K562 (cell line): Measurements from ENCODE around the gene FSCN2. TPM values are rescaled to one million over a fixed set of nuclear protein-coding genes. Genes with fewer than 3 reads are reported as not detected.
A peak's percentile ranks its signal among the peaks of the same experiment; 100 is the strongest.

Experiments used
- CREBBP ChIP-seq: IDR thresholded peaks from one replicate; pipeline ENCODE4 v1.6.1; 2012; ENCODE audit warnings: low read depth, mild to moderate bottlenecking, control low read depth, inconsistent platforms, low read length
- POLR2G ChIP-seq: fragments of 200-400 bp; formaldehyde crosslinking; IDR thresholded peaks from 2 replicates; pipeline ENCODE4 v1.6.1; 2017; ENCODE audit warnings: low read depth, mild to moderate bottlenecking, antibody characterized with exemption, low read length, moderate library complexity
- PYGO2 ChIP-seq: fragments of 450-650 bp; IDR thresholded peaks from 2 replicates; pipeline ENCODE4 v1.6.1; 2016; ENCODE audit warnings: mild to moderate bottlenecking, missing genetic modification characterization, moderate library complexity, missing compliant biosample characterization
- SRF ChIP-seq, 2 experiments: fragments of 250-450, 450-650 bp in 1 of 2; sonication (Bioruptor Pico) in 1 of 2; sonication (generic) in 1 of 2; formaldehyde crosslinking; IDR thresholded peaks; 2 replicates each; pipeline versions ENCODE4 v1.5.0 to v1.5.1; 2020 to 2022; ENCODE audit warnings: mild to moderate bottlenecking in 1 of 2, missing genetic modification reagents in 1 of 2
- polyA plus RNA-seq, 8 experiments: library from polyadenylated mRNA; depleted of rRNA in 4 of 8; stranded (reverse) in 5 of 8; unstranded in 3 of 8; fragments of >200 nt; fragmentation: Nextera tagmentation in 2 of 8; fragmentation: Illumina TruSeq in 1 of 8; extraction: Ambion mirVana in 2 of 8; extraction: Trizol in 1 of 8; gene quantifications; 2 replicates each; pipeline versions ENCODE4 v1.2.1 to v1.2.3, GENCODE V29; 2011 to 2014; ENCODE audit warnings: inconsistent platforms in 1 of 8, missing spikeins in 1 of 8
- total RNA-seq, 7 experiments: library from RNA; depleted of rRNA in 6 of 7; stranded (reverse); fragments of >200 nt in 6 of 7; fragmentation: Illumina TruSeq in 2 of 7; extraction: Trizol in 2 of 7; gene quantifications; 2 replicates each; pipeline versions ENCODE4 v1.2.1 to v1.2.3, GENCODE V29; 2011 to 2021; ENCODE audit warnings: low replicate concordance in 1 of 7
- TF ChIP-seq, protein P1 (sequence below): fragments of 450-650 bp; formaldehyde crosslinking; conservative IDR thresholded peaks from 2 replicates; pipeline ENCODE4 v1.4.0; 2022; ENCODE audit warnings: mild to moderate bottlenecking, missing genetic modification characterization
- TF ChIP-seq, protein P2 (sequence below): fragments of 450-650 bp; formaldehyde crosslinking; IDR thresholded peaks from 2 replicates; pipeline ENCODE4 v1.4.0; 2020; ENCODE audit warnings: mild to moderate bottlenecking, moderate library complexity

The FSCN2 gene
- total and polyA plus RNA-seq, 9 of the 15 experiments (the other 6 are each of a cell fraction or from before 2014, with no cell fraction given) = 0.08 TPM; not detected in 8

DNA sequence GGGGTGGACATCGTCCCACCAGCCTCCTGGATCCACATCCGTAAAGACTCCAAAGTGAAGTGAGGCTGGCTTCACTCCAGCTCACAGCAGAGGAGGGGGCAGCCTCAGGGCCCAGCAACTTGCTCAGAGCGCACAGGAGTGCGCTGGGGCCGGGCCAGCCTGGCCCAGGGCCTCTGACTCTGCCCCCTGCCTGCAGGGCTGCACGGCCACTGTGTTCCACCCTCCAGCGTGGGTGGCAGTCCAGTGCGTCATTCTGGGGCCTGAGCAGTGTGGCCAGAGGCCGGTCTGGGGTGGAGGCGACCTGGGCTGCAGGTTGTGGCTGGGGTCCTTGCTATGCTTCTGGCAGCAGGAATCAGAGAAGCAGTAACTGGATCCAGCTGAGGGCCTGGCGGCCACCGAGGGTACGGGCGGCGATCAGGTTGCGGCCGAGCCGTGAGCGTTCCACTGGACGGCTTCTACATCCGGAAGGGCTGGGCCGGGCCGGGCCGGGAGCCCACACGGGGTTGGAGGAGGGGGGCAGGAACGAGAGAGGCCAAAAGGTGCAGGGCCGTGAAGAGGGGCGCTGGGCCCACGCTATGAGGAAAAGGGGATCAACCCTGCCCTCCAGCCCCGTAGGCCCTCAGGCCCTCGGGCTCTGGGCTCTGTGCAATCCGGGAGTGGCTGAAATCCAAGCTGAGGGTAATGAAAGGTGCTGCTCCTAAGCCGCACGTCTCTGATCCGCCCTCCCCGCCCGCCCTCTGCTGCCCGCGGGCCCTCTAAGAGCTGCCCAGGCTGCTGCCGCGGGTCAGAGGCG lies at the start of gene FSCN2 (continued):
- TF ChIP-seq, protein P1, sequence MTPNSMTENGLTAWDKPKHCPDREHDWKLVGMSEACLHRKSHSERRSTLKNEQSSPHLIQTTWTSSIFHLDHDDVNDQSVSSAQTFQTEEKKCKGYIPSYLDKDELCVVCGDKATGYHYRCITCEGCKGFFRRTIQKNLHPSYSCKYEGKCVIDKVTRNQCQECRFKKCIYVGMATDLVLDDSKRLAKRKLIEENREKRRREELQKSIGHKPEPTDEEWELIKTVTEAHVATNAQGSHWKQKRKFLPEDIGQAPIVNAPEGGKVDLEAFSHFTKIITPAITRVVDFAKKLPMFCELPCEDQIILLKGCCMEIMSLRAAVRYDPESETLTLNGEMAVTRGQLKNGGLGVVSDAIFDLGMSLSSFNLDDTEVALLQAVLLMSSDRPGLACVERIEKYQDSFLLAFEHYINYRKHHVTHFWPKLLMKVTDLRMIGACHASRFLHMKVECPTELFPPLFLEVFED (CRISPR knock-in tag) = no peak
- TF ChIP-seq, protein P2, sequence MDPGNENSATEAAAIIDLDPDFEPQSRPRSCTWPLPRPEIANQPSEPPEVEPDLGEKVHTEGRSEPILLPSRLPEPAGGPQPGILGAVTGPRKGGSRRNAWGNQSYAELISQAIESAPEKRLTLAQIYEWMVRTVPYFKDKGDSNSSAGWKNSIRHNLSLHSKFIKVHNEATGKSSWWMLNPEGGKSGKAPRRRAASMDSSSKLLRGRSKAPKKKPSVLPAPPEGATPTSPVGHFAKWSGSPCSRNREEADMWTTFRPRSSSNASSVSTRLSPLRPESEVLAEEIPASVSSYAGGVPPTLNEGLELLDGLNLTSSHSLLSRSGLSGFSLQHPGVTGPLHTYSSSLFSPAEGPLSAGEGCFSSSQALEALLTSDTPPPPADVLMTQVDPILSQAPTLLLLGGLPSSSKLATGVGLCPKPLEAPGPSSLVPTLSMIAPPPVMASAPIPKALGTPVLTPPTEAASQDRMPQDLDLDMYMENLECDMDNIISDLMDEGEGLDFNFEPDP = no peak
- peak; percentile 14 for TF ChIP-seq POLR2G
- no peak for TF ChIP-seq PYGO2 (tag)
- TF ChIP-seq CREBBP = no peak
- no peak for TF ChIP-seq SRF (CRISPR knock-in tag; IDR thresholded peaks at IDR 0.05)
